ENCODE measurements around the gene PRKAR2B.
A peak's percentile ranks its signal among the peaks of the same experiment; 100 is the strongest.

PRKAR2B gene

DNA sequence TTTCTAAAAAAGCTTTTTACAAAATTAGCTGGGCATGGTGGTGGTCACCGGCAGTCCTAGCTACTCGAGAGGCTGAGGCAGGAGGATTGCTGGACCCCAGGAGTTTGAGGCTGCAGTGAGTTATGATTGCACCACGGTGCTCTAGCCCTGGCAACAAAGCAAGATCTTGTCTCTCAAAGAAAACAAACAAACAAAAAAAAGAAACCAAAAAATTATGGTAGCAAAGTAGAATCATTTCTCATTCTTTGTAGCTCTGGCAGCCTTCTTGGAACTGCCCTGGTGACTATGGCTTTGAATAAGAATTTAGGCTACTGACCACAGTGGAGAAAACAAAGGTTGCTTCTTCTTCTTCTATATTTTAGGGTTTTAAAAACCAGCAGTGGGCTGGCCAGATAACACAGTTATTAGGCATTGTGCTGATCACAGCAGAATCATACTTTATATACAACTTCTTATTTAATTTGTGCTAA lies 41.9 kb upstream of the PRKAR2B start:
- no peaks in the 10 kb centered on the region for H3K27me3 ChIP-seq (replicated peaks in 2 of 5; ENCODE audit: control insufficient read depth in 4 of 5, insufficient read depth in 5 of 5, low read length in 4 of 5)
- ChIA-PET CTCF (interaction anchor here (0.6 kb wide), 1 partner anchor 66 kb away, joined by 4 read pairs; no protein-coding TSS in a partner anchor), POLR2A (no interaction called here)
- 100% methylated on average over 2 of the region's 3 CpGs for WGBS (ENCODE audit: insufficient coverage)
- H3K36me3 ChIP-seq (ENCODE audit: control insufficient read depth in 4 of 4, insufficient read depth in 4 of 4, low read length in 3 of 4), result no peaks in the 10 kb centered on the region
- peaks cover 0 to 8% (median 3%) of the 10 kb centered on the region in 4 experiments for H3K4me1 ChIP-seq (ENCODE audit: control extremely low read depth in 1 of 4, control insufficient read depth in 4 of 4, insufficient read depth in 4 of 4, low read length in 3 of 4)
- peak in 1 of 3 donors; percentile 22 for DNase-seq
- no peak overlapping the region for H3K27ac ChIP-seq (ENCODE audit: insufficient read depth in 1 of 2, low read depth in 1 of 2, low read length in 2 of 2, poor library complexity in 1 of 2, severe bottlenecking in 2 of 2)
- H3K4me3 ChIP-seq (ENCODE audit: control insufficient read depth in 1 of 7, extremely low read depth in 1 of 7, insufficient read depth in 4 of 7, low read depth in 2 of 7, low read length in 6 of 7), result no peak overlapping the region
- no peaks in the 10 kb centered on the region for H3K9me3 ChIP-seq (ENCODE audit: control extremely low read depth in 1 of 5, control insufficient read depth in 4 of 5, insufficient read depth in 2 of 5, low read depth in 1 of 5, low read length in 4 of 5)

- DNase-seq, result peak; percentile 78 to 88 (median 80)
- H3K4me1 ChIP-seq (ENCODE audit: control extremely low read depth in 1 of 4, control insufficient read depth in 4 of 4, insufficient read depth in 4 of 4, low read length in 3 of 4), result peaks cover 0 to 10% (median 3%) of the 10 kb centered on the region in 4 experiments
- H3K27ac ChIP-seq (ENCODE audit: insufficient read depth in 1 of 2, low read depth in 1 of 2, low read length in 2 of 2, poor library complexity in 1 of 2, severe bottlenecking in 2 of 2), result peak overlapping the region in 1 of 2 experiments; percentile 76
- WGBS (ENCODE audit: insufficient coverage), result 50% methylated on average over 2 of the region's 6 CpGs
- H3K4me3 ChIP-seq (ENCODE audit: control insufficient read depth in 1 of 7, extremely low read depth in 1 of 7, insufficient read depth in 4 of 7, low read depth in 2 of 7, low read length in 6 of 7), result no peak overlapping the region
- no peaks in the 10 kb centered on the region for H3K27me3 ChIP-seq (replicated peaks in 2 of 5; ENCODE audit: control insufficient read depth in 4 of 5, insufficient read depth in 5 of 5, low read length in 4 of 5)
- ChIA-PET CTCF (interaction anchor here (0.7 to 1.6 kb wide), 8 partner anchors 18 to 116 kb away, joined by 3 to 4 read pairs (median 3); no protein-coding TSS in a partner anchor), POLR2A (interaction anchor here (0.6 to 0.7 kb wide), 2 partner anchors 65 to 870 kb away, joined by 3 to 5 read pairs; no protein-coding TSS in a partner anchor)
- no peaks in the 10 kb centered on the region for H3K36me3 ChIP-seq (ENCODE audit: control insufficient read depth in 4 of 4, insufficient read depth in 4 of 4, low read length in 3 of 4)
- H3K9me3 ChIP-seq (ENCODE audit: control extremely low read depth in 1 of 5, control insufficient read depth in 4 of 5, insufficient read depth in 2 of 5, low read depth in 1 of 5, low read length in 4 of 5), result no peaks in the 10 kb centered on the region
Measured at GRCh38 chr7:107007007-107007891, 37.3 kb upstream of the PRKAR2B start.

DNA sequence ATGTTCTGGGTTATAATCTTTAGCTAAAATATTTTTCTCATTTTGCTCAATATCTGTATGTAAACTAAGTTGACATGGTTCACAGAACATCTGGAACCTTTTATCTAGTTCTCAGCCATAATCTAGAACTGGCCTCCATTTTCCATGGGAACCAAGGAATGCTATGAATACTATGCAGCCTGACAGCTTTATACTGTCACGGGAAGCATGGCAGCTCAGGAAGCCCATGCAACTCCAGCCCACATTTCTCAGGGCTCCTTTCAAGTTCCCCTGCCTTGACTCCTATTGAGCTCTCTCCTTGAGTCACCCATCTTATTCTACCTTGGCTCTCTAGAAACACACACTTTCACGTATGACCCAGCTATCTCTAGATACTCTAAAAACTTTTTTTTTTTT lies 36.6 kb upstream of the PRKAR2B start:
- Histone ChIP-seq H3K27ac (ENCODE audit: insufficient read depth in 1 of 2, low read depth in 1 of 2, low read length in 2 of 2, poor library complexity in 1 of 2, severe bottlenecking in 2 of 2) (peak overlapping the region in 1 of 2 experiments; percentile 76), H3K4me3 (ENCODE audit: control insufficient read depth in 1 of 7, extremely low read depth in 1 of 7, insufficient read depth in 4 of 7, low read depth in 2 of 7, low read length in 6 of 7) (no peak overlapping the region), H3K4me1 (ENCODE audit: control extremely low read depth in 1 of 4, control insufficient read depth in 4 of 4, insufficient read depth in 4 of 4, low read length in 3 of 4) (peaks cover 0 to 10% (median 3%) of the 10 kb centered on the region in 4 experiments), H3K36me3 (ENCODE audit: control insufficient read depth in 4 of 4, insufficient read depth in 4 of 4, low read length in 3 of 4) (no peaks in the 10 kb centered on the region), H3K27me3 (replicated peaks in 2 of 5; ENCODE audit: control insufficient read depth in 4 of 5, insufficient read depth in 5 of 5, low read length in 4 of 5) (no peaks in the 10 kb centered on the region), H3K9me3 (ENCODE audit: control extremely low read depth in 1 of 5, control insufficient read depth in 4 of 5, insufficient read depth in 2 of 5, low read depth in 1 of 5, low read length in 4 of 5) (no peaks in the 10 kb centered on the region)
- DNase-seq, result no peak
- CTCF ChIA-PET, result interaction anchor here (0.8 to 1.6 kb wide), 6 partner anchors 17 to 73 kb away, joined by 3 to 4 read pairs (median 3); no protein-coding TSS in a partner anchor
- POLR2A ChIA-PET, result interaction anchor here (0.7 kb wide), 1 partner anchor 869 kb away, joined by 5 read pairs; no protein-coding TSS in a partner anchor
- WGBS (ENCODE audit: insufficient coverage), result 83% methylated on average over 1 of the region's 2 CpGs

- ChIA-PET POLR2A (interaction anchor here (0.6 kb wide), 1 partner anchor 138 kb away, joined by 3 read pairs; no protein-coding TSS in a partner anchor), CTCF (no interaction called here)
- 100% methylated on average over 2 of the region's 4 CpGs for WGBS (ENCODE audit: insufficient coverage)
- Histone ChIP-seq H3K4me3 (ENCODE audit: control insufficient read depth in 1 of 7, extremely low read depth in 1 of 7, insufficient read depth in 4 of 7, low read depth in 2 of 7, low read length in 6 of 7) (no peak overlapping the region), H3K4me1 (ENCODE audit: control extremely low read depth in 1 of 4, control insufficient read depth in 4 of 4, insufficient read depth in 4 of 4, low read length in 3 of 4) (peaks cover 0 to 19% (median 10%) of the 10 kb centered on the region in 4 experiments), H3K27me3 (replicated peaks in 2 of 5; ENCODE audit: control insufficient read depth in 4 of 5, insufficient read depth in 5 of 5, low read length in 4 of 5) (no peaks in the 10 kb centered on the region), H3K27ac (ENCODE audit: insufficient read depth in 1 of 2, low read depth in 1 of 2, low read length in 2 of 2, poor library complexity in 1 of 2, severe bottlenecking in 2 of 2) (peak overlapping the region in 1 of 2 experiments; percentile 73), H3K36me3 (ENCODE audit: control insufficient read depth in 4 of 4, insufficient read depth in 4 of 4, low read length in 3 of 4) (no peaks in the 10 kb centered on the region), H3K9me3 (ENCODE audit: control extremely low read depth in 1 of 5, control insufficient read depth in 4 of 5, insufficient read depth in 2 of 5, low read depth in 1 of 5, low read length in 4 of 5) (no peaks in the 10 kb centered on the region)
- no peak for DNase-seq
Measured at GRCh38 chr7:107009846-107010203, 34.7 kb upstream of the PRKAR2B start.

DNA sequence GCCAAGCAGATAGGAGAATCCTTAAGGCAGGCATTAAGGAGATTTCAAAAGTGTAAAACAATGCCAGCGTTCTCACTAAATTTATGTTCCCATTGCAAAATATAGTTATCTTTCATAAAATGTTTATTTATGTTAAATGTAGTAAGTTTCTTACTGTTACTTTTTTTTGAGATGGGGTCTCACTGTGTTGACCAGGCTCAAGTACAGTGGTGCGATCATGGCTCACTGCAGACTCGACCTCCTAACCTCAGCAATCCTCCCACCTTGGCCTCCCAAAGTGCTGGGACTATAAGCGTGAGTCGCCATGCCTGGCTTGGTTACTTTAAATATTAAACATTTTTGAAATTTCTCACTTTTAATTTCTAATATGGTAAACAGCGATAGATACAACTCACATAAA lies 31.8 kb upstream of the PRKAR2B start:
- Histone ChIP-seq H3K9me3 (ENCODE audit: control extremely low read depth in 1 of 5, control insufficient read depth in 4 of 5, insufficient read depth in 2 of 5, low read depth in 1 of 5, low read length in 4 of 5) (no peaks in the 10 kb centered on the region), H3K4me3 (ENCODE audit: control insufficient read depth in 1 of 7, extremely low read depth in 1 of 7, insufficient read depth in 4 of 7, low read depth in 2 of 7, low read length in 6 of 7) (no peak overlapping the region), H3K36me3 (ENCODE audit: control insufficient read depth in 4 of 4, insufficient read depth in 4 of 4, low read length in 3 of 4) (no peaks in the 10 kb centered on the region), H3K27me3 (replicated peaks in 2 of 5; ENCODE audit: control insufficient read depth in 4 of 5, insufficient read depth in 5 of 5, low read length in 4 of 5) (no peaks in the 10 kb centered on the region), H3K27ac (ENCODE audit: insufficient read depth in 1 of 2, low read depth in 1 of 2, low read length in 2 of 2, poor library complexity in 1 of 2, severe bottlenecking in 2 of 2) (no peak overlapping the region), H3K4me1 (ENCODE audit: control extremely low read depth in 1 of 4, control insufficient read depth in 4 of 4, insufficient read depth in 4 of 4, low read length in 3 of 4) (peaks cover 0 to 12% (median 7%) of the 10 kb centered on the region in 4 experiments)
- POLR2A ChIA-PET, result no interaction called here
- WGBS (ENCODE audit: insufficient coverage), result no CpG with 5 or more reads among the region's 6 CpGs
- CTCF ChIA-PET, result interaction anchor here (1.0 kb wide), 1 partner anchor 65 kb away, joined by 3 read pairs; no protein-coding TSS in a partner anchor
- DNase-seq, result no peak

- ChIA-PET CTCF (no interaction called here), POLR2A (interaction anchor here (0.6 kb wide), 1 partner anchor 10 kb away, joined by 3 read pairs; no protein-coding TSS in a partner anchor)
- H3K4me3 ChIP-seq (ENCODE audit: control insufficient read depth in 1 of 7, extremely low read depth in 1 of 7, insufficient read depth in 4 of 7, low read depth in 2 of 7, low read length in 6 of 7), result peak overlapping the region in 3 of 7 experiments; percentile 22 to 51 (median 48)
- DNase-seq, result no peak
- H3K27me3 ChIP-seq (replicated peaks in 2 of 5; ENCODE audit: control insufficient read depth in 4 of 5, insufficient read depth in 5 of 5, low read length in 4 of 5), result no peaks in the 10 kb centered on the region
- H3K36me3 ChIP-seq (ENCODE audit: control insufficient read depth in 4 of 4, insufficient read depth in 4 of 4, low read length in 3 of 4), result no peaks in the 10 kb centered on the region
- H3K27ac ChIP-seq (ENCODE audit: insufficient read depth in 1 of 2, low read depth in 1 of 2, low read length in 2 of 2, poor library complexity in 1 of 2, severe bottlenecking in 2 of 2), result no peak overlapping the region
- 40% methylated on average over 4 of the region's 7 CpGs for WGBS (ENCODE audit: insufficient coverage)
- H3K4me1 ChIP-seq (ENCODE audit: control extremely low read depth in 1 of 4, control insufficient read depth in 4 of 4, insufficient read depth in 4 of 4, low read length in 3 of 4), result peaks cover 0 to 11% (median 7%) of the 10 kb centered on the region in 4 experiments
- H3K9me3 ChIP-seq (ENCODE audit: control extremely low read depth in 1 of 5, control insufficient read depth in 4 of 5, insufficient read depth in 2 of 5, low read depth in 1 of 5, low read length in 4 of 5), result no peaks in the 10 kb centered on the region
Measured at GRCh38 chr7:107014387-107015023, 30.0 kb upstream of the PRKAR2B start.
